GM18951 (cell line): ENCODE measurements around the gene OR56B1.
"Not testable (repeated sequence)": the region's sequence is repeated elsewhere in the genome, so short reads cannot be mapped to it uniquely, and the experiment has no call there.

ENCODE experiments used
- POLR2A ChIP-seq: IDR thresholded peaks from 4 replicates; pipeline ENCODE4 v1.6.1; 2011; ENCODE audit warnings: mild to moderate bottlenecking; ENCODE audit not compliant: insufficient read length, insufficient read depth; ENCODE audit errors: extremely low read depth
- in situ Hi-C: fragments of 300-500 bp; cut with MboI; formaldehyde crosslinking; loops from one replicate; pipeline ENCODE4 v1.12.0; 2022; ENCODE audit warnings: low sequenced_read_pairs, mixed read lengths, inconsistent platforms; ENCODE audit not compliant: unreplicated experiment

The OR56B1 gene, protein sequence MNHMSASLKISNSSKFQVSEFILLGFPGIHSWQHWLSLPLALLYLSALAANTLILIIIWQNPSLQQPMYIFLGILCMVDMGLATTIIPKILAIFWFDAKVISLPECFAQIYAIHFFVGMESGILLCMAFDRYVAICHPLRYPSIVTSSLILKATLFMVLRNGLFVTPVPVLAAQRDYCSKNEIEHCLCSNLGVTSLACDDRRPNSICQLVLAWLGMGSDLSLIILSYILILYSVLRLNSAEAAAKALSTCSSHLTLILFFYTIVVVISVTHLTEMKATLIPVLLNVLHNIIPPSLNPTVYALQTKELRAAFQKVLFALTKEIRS

GRCh38 chr11:5736396-5736795 lies at the start of gene OR56B1:
TSS of gene OR56B1 (plus strand) at chr11:5736448. CDS start at chr11:5736517, 69 bp downstream.
- in situ Hi-C loops, result no loop called here
- no peak for TF ChIP-seq POLR2A

DNA sequence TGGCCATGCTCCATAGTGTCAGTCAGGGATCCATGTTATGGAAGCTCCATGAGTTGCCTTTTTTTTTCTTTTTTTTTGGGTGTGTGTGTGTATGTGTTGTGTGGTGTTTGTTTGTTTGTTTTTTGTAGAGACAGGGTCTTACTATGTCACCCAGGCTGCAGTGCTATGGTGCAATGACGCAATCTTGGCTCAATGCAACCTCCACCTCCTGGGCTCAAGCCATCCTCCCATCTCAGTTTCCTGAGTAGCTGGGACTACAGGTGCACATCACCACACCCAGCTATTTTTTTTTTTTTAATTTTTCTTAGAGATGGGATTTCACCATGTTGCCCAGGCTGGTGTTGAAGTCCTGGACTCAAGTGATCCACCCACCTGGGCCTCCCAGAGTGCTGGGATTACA lies 47.8 kb upstream of the OR56B1 start:
- in situ Hi-C loops, result no loop called here

GRCh38 chr11:5689551-5689983 lies 46.7 kb upstream of the OR56B1 start, which contains the start of gene TRIM22:
TSS of gene TRIM22 (plus strand) at chr11:5689790. CDS start at chr11:5696233, 6,443 bp downstream.
- TF ChIP-seq POLR2A, result peak; percentile 59
- in situ Hi-C loops, result no loop called here

More for the DNA sequence above, 47.8 kb upstream of the OR56B1 start:
- no peak for TF ChIP-seq POLR2A

DNA sequence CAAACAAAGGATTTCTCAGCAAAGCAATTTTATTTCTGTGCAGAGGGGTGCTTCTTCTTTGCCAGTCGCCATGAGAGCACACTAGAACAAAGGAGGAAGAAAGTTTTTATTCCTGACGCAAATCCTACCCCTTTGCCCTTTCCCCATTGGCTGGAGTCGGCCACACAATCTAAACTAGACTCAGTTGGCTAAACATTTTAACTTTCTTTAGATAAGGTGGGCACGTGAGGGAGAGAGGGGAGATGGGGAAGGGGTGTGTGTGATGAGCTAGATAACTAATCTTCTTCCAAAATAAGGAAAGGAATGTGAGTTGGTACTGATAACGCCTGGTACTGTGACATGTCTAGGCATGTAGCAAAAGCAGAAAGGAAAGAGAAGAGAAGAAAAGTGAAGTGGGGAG lies 46.0 kb upstream of the OR56B1 start:
- TF ChIP-seq POLR2A, result no peak
- in situ Hi-C loops, result no loop called here

- in situ Hi-C loops, result no loop called here
- peak; percentile 10 for TF ChIP-seq POLR2A
These were observed 45.5 kb upstream of the OR56B1 start for GRCh38 chr11:5690736-5691135.

- in situ Hi-C loops, result not testable (repeated sequence)
These were observed 44.8 kb upstream of the OR56B1 start for GRCh38 chr11:5691238-5691963.

- no peak for TF ChIP-seq POLR2A
- in situ Hi-C loops, result no loop called here
These were observed 44.3 kb upstream of the OR56B1 start for GRCh38 chr11:5691964-5692361.

DNA sequence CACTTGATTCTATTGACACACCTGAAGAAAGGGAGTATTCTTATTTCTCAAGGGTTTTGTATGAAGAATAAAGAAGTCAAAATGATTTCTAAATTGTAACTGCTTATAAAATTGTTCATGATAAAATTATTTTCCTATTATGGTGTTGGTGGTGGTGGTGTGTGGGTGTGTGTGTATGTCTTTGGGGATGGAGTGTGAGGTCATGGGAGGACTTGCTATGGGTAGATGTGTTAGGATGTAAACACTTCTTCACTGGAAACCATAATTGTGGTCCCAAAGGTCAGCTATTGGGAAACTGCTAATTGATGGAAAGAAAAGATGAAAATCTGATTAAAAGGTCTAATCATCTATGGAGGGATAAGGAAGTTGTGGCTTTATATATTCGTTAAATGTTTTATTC lies 41.6 kb upstream of the OR56B1 start:
- TF ChIP-seq POLR2A, result no peak
- in situ Hi-C loops, result no loop called here

DNA sequence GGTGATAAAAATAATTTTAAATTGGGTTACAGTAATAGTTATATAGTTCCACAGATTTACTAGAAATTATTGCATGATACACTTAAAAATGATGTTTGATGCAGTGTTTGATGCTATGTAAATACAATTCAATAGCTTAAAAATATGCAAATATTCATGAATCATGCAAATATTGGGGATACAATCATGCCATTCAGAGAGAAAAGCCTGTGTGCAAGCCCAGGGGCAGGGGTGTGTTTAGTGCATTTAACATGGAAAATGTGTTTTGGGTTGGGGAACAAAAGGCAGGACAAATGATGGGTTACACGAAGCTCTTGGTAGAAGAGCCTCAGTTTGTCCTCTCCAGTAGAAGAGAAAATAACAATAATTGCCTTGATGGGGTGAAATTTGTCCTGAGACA lies 40.7 kb upstream of the OR56B1 start:
- no peak for TF ChIP-seq POLR2A
- in situ Hi-C loops, result no loop called here

- TF ChIP-seq POLR2A, result no peak
- in situ Hi-C loops, result no loop called here
These were observed 40.0 kb upstream of the OR56B1 start for GRCh38 chr11:5696210-5696609.

- in situ Hi-C loops, result no loop called here
- no peak for TF ChIP-seq POLR2A
These were observed 38.0 kb upstream of the OR56B1 start for GRCh38 chr11:5698281-5698680.

- TF ChIP-seq POLR2A, result no peak
- in situ Hi-C loops, result no loop called here
These were observed 35.7 kb upstream of the OR56B1 start for GRCh38 chr11:5700421-5701054.

DNA sequence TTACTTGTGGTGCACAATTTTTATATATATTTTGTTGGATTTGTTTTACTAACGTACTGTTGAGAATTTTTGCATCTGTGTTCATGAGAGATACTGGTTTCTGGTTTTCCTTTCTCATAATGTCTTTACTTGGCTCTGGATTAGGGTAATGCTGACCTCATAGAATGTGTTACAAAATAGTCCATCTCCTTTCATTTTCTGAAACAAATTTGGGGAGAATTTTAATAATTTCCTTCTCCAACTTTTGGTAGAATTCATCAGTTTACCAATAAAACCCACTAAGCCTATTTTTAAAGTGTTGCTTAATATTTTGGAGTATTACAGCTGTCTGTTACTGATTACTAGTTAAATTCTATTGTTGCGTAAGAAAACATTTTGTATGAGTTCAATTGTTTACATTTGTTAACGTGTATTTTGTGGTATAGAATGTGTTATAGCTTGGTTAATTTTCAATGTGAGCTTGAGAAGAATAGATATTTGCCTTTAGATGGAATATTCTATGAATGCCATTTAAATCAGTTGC lies 35.1 kb upstream of the OR56B1 start:
- in situ Hi-C loops, result no loop called here
- TF ChIP-seq POLR2A, result no peak
